Daoy (cell line): ENCODE measurements around the gene MYL6. TPM values are rescaled to one million over a fixed set of nuclear protein-coding genes. Genes with fewer than 3 reads are reported as not detected.

Experiments
- DNase-seq: peaks from one replicate; pipeline ENCODE4 v3.0.0-alpha.2; 2015; ENCODE audit warnings: low read depth
- total RNA-seq: library from RNA; depleted of rRNA; stranded (reverse); fragments of >200 nt; shearing (Covaris generic); gene quantifications from 2 replicates; pipeline ENCODE4 v1.2.3, GENCODE V29; 2014

The MYL6 gene
- total RNA-seq, 1 experiment from 2014 or later = 2,203 TPM

- DNase-seq = peak; percentile 60
Observed at GRCh38 chr12:56156464-56157200, 1.5 kb upstream of the MYL6 start.

DNA sequence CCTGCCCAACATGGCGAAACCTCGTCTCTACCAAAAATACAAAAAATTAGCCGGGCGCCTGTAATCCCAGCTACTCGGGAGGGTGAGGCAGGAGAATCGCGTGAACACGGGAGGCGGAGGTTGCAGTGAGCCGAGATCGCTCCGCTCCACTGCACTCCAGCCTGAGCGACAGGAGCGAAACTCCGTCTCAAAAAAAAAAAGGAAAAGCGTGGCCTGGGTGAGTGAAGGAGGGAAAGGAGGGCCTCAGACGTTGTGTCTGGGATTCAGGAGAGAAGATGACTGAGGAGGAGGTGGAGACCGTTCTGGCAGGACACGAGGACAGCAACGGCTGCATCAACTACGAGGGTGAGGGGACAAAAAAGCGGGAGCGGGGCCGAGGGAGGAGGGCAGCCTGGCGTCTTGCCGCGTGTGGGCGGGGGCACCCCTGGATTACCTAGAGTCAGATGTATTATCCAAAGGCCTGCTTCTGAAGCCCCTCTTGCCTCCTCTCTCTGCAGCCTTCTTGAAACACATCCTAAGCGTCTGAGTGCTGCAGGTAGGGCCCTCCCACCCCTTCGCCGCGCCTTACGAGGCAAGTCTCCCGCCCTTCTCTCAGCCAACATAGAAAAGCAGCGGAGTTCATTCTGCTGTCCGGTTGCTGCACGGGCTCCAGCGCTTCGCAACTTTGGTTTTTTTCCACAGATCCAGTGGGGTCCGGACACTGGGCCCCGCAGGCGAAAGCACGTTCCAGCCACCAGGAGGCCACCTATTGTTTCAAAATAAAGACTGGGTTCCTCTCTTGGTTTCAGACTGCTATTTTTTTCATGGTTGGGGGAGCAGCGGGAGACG lies 744 bp upstream of the MYL6 start:
- peak; percentile 84 for DNase-seq

- peak; percentile 74 for DNase-seq
Observed at GRCh38 chr12:56158926-56159461, 835 bp downstream of the MYL6 start.

DNA sequence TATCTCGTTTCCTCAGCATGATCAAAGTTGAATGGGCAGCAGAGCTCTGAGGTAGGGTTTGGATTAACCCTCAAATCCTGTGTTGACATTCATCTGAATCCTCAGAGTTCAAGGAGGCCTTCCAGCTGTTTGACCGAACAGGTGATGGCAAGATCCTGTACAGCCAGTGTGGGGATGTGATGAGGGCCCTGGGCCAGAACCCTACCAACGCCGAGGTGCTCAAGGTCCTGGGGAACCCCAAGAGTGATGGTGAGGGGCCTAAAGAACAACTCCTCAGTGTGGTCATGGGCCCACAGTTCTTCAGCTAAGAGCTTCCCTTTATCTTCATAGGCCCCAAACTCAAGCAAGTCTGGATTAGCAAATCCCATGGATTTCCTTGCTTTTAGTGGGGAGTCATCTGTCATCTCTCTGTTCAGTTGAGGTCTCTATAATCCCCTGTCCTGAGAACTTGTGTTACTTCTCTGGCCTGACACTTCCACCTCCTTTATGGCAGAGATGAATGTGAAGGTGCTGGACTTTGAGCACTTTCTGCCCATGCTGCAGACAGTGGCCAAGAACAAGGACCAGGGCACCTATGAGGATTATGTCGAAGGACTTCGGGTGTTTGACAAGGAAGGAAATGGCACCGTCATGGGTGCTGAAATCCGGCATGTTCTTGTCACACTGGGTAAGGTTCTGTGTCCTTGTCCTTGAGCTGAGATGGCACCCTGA lies 1.5 kb downstream of the MYL6 start:
- DNase-seq = no peak

DNA sequence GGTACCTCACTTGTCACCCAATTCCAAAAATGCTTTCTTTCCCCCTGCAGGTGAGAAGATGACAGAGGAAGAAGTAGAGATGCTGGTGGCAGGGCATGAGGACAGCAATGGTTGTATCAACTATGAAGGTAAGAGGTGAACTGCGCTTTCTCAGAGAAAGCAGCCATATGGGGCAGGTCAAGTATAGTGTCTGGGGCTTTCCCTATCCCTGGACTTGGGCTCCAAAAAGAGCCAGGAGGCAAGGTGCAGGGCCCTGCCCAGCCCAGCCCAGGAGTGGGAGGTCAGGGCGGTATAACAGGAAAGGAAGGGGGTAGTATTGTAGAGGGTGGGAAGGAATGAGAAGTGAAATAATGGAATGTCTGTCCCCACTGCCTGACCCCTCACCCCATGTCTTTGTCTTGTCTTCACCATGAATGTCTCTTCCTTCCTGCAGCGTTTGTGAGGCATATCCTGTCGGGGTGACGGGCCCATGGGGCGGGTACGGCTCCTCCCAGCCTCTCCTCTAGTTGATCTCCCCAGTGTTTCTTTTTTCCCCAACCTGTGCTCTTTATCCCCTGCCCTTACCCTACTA lies 2.1 kb downstream of the MYL6 start:
- peak; percentile 32 for DNase-seq

DNA sequence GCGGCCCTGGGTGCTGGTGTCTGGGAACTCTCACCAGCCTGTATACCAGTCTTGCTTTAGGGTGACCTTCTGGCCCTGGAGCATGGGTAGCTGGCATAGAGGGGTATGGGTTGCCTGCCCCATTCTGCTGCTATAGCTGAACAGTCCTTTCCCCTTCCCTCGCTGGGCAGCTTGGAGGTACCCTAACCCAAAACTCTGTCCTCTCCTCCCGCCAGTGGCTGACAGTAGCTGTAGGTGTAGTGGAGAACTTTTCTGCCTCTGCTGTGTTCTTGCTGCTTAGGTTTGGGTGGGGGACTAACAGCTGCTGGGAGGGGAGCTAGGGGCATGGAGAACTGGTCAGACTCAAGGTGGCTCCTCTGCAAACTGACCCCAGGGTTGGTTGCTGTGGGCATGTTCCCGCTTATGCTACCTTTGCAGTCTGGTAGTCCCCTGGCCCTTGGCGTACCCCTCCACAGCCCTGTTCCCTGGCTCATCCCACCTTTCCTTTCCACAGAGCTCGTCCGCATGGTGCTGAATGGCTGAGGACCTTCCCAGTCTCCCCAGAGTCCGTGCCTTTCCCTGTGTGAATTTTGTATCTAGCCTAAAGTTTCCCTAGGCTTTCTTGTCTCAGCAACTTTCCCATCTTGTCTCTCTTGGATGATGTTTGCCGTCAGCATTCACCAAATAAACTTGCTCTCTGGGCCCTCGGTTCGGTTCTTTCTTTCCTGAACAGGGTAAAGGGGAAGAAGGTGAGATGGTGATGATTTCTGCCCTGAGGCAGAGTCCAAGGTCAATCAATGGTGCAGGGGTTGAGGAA lies 2.9 kb downstream of the MYL6 start:
- no peak for DNase-seq

DNA sequence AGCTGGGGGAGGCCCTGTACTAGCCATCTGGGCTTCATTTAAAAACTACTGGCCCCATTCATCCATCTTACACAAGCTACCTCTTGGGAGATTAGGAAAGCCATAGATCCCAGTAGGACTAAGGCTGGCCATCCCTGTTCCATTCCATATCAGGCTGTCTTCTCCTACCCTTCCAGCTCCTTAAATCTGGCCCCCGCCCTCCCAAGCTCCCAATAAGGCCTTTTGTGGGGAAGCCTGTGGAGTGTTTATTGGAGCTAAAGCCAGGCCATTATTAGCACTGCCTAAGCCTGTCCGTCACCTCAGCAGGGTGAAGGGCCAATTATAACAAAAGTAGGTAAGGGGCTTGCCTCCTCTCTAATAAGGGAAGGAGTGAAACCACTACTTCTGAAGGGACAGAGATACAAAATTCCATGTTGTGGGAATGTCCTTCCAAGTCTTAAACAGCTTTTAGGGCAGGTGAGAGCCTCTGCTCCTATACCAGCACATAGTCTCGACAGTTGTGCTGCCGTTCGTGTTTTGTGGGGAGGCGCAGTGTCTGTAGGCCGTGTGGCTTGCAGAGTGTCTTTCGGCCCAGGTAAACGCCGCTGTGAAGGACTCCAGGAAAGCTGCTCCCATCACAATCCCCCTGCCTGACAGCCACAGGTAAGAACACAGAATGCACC lies 3.7 kb downstream of the MYL6 start:
- no peak for DNase-seq

- DNase-seq = no peak
Observed at GRCh38 chr12:56162468-56163290, 4.5 kb downstream of the MYL6 start.

GRCh38 chr12:56163533-56164344 lies 5.6 kb downstream of the MYL6 start:
- no peak for DNase-seq

DNA sequence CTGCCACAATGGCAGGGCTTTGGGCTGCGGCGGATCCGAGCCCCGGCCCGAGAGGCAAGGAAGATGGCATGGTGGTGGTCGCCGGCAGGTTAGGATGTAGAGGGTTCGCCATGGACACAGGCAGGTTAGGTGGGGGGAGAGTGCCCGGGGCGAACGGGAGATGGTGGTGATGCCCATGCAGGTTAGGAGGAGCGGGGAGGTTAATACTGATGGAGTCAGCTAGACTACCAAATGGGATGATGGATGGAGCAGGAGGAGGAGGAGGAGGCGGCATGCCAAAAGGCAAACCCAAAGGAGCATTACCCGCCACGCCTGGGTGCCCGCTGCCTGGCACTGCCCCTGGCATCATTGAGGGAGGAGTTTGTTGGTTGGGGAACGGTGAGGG lies 6.2 kb downstream of the MYL6 start:
- DNase-seq = no peak

DNA sequence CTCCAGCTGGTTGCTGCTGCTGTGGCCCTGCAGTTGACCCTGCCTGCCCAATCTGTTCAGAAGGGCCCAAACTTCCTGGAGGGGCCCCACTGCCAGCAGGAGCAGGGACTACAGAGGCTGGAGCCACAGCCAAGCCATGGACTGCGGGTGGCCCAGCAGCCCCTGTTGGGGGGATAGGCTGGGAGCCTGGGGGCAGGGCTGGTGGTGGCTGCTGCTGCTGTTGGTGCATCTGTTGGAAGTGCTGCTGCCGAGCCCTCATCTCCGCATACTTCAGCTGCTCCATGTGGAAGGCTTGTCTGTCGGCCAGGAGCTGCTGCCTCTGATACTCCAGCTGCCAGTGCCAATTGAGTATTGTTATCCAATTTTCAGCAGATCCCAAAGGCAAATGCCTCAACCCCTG lies 7.2 kb downstream of the MYL6 start:
- DNase-seq = no peak

GRCh38 chr12:56169229-56169759 lies 11.1 kb downstream of the MYL6 start:
- DNase-seq = no peak

DNA sequence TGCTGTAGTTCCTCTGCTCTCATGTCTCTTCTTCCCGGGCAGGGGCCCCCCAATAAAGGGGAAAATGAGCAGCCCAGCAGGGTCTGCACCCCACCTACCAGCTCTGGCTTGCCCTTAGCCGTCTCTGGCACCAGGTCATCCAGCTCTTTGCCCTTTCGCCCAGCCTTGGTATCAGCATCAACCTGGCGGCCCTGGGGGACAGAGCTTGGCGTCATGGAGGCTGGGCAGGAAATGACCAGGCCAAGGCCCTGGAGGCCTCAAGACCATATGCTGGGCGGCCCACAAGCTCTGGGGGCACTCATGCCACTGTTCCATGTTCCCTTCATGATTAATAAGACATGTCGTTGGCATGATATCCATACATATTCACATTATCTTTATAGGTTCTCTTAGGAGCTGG lies 14.7 kb downstream of the MYL6 start:
- no peak for DNase-seq

- no peak for DNase-seq
Observed at GRCh38 chr12:56178347-56178746, 20.2 kb downstream of the MYL6 start.

DNA sequence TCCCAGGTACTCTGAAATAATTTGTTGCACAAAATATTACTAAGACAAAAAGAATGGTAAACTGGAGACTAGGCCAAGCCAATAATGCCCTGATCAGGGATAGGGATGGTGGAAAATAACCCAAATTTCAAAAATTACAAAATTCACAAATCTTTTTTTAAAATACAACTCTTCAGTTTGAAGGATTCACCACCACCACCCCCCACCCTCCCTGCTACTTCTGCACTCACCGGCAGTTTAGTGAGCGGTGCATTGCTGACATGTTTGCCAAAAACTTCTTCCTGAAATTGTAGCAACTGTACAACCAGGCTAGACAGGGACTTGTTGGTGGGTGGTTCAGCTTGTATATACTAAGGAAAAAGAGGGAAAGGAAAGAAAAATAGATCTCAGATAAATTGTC lies 28.8 kb downstream of the MYL6 start:
- no peak for DNase-seq

- DNase-seq = no peak
Observed at GRCh38 chr12:56188131-56188777, 30.1 kb downstream of the MYL6 start.

DNA sequence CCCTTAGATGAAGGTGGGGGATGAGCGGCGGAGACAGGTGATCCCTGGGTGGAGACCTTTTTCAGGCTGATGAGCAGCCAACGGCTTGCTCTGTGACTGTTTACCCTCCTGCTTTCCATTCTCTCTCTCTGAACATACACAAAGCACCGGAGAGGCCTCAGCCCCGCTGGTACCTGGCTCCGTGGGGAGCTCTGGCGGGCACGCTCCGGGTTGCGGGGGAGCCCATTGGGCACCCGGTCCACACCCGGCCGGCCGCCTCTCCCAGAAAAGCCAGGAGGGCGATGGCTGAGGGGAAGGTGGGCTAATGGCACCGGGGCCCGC lies 30.6 kb downstream of the MYL6 start:
- DNase-seq = no peak
